Ovary (tissue), 9 donors: ENCODE results near the gene SEC31B. TPM values are rescaled to one million over a fixed set of nuclear protein-coding genes. Genes with fewer than 3 reads are reported as not detected.

ENCODE experiments used
- DNase-seq, 5 donors: peaks; one replicate each; pipeline ENCODE4 v3.0.0-alpha.2; 2019 to 2020
- H3K27ac ChIP-seq, 2 donors: fragments of 200-600 bp; one replicate each; pipeline versions ENCODE4 v1.5.1 to v1.8.0; 2019 to 2022
- H3K27me3 ChIP-seq: fragments of 200-600 bp; one replicate; pipeline ENCODE4 v1.8.0; 2022
- H3K36me3 ChIP-seq: fragments of 200-600 bp; sonication (generic); one replicate; pipeline ENCODE4 v1.5.1; 2019
- H3K4me1 ChIP-seq: one replicate; pipeline ENCODE4 v1.8.1; 2013; ENCODE audit warnings: mild to moderate bottlenecking, moderate library complexity; ENCODE audit not compliant: insufficient read depth
- H3K4me3 ChIP-seq: fragments of 200-600 bp; sonication (generic); one replicate; pipeline ENCODE4 v1.5.1; 2017
- H3K9me3 ChIP-seq, 2 donors: fragments of 200-600 bp in 1 of 2; sonication (generic) in 1 of 2; one replicate each; pipeline versions ENCODE4 v1.5.1 to v1.8.1; 2013 to 2019; ENCODE audit warnings: mild to moderate bottlenecking in 1 of 2, moderate library complexity in 1 of 2
- EP300 ChIP-seq: sonication (generic); formaldehyde crosslinking; IDR thresholded peaks from one replicate; pipeline ENCODE4 v1.6.1; 2017; ENCODE audit warnings: antibody characterized with exemption
- POLR2A ChIP-seq: fragments of 450-650 bp; IDR thresholded peaks from one replicate; pipeline ENCODE4 v1.6.1; 2017; ENCODE audit warnings: antibody characterized with exemption, mild to moderate bottlenecking, moderate library complexity
- WGBS, 3 donors: extraction: QIAGEN DNeasy Blood & Tissue Kit in 1 of 3; methylation state at CpG; one replicate each; pipeline versions ENCODE4 v1.1.5 to v1.1.7; 2013 to 2017; 5-methylcytosine and 5-hydroxymethylcytosine counted together
- intact Hi-C, 4 donors: fragments of 100-400 bp; cut with DNase I; formaldehyde crosslinking; loops; one replicate each; pipeline versions ENCODE4 v1.11.0 to v1.15.1; 2022 to 2023
- polyA plus RNA-seq, 2 donors: library from polyadenylated mRNA; stranded (reverse); fragments of 200-250 nt in 1 of 2; fragments of 350-450 nt in 1 of 2; fragmentation: Illumina TruSeq in 1 of 2; extraction: RNeasy Lipid Tissue Mini Kit (QIAGEN cat#74804) in 1 of 2; gene quantifications; one replicate each; pipeline ENCODE4 v1.2.3, GENCODE V29; 2013 to 2014
- total RNA-seq, 7 donors: library from RNA; depleted of rRNA in 2 of 7; stranded (reverse); fragments of >200 nt in 2 of 7; fragmentation: NEBNext Ultra II Directional in 3 of 7; extraction: Animal tissue kit (Norgen Biotek cat#: 25700) in 3 of 7; gene quantifications; one replicate each; pipeline versions ENCODE4 v1.1.0 to v1.2.4, GENCODE V29; 2016 to 2023
- TF ChIP-seq, protein P1 (sequence below), 3 donors: fragments of 450-650 bp in 2 of 3; fragments of 200-600 bp in 1 of 3; IDR thresholded peaks; one replicate each; pipeline versions ENCODE4 v1.5.1 to v1.8.0; 2016 to 2022; ENCODE audit warnings: antibody characterized with exemption in 3 of 3, mild to moderate bottlenecking in 1 of 3
- donor health status: DM: no; HTN: no; CAD: no; lungs with moderate emphysema.
- donor health status: DM: no; HTN: no; CAD: no.
- donor health status: Bipolar disorder and iron deficiency.
- donor health status: DM: yes; HTN: yes; CAD: no.
- donor health status: DM: no; HTN: no; CAD: no.
- donor health status: DM: yes; HTN: yes; CAD: no.

SEC31B gene
- total and polyA plus RNA-seq, 9 donors = 6.1 to 14.1 (median 8.3) TPM

DNA sequence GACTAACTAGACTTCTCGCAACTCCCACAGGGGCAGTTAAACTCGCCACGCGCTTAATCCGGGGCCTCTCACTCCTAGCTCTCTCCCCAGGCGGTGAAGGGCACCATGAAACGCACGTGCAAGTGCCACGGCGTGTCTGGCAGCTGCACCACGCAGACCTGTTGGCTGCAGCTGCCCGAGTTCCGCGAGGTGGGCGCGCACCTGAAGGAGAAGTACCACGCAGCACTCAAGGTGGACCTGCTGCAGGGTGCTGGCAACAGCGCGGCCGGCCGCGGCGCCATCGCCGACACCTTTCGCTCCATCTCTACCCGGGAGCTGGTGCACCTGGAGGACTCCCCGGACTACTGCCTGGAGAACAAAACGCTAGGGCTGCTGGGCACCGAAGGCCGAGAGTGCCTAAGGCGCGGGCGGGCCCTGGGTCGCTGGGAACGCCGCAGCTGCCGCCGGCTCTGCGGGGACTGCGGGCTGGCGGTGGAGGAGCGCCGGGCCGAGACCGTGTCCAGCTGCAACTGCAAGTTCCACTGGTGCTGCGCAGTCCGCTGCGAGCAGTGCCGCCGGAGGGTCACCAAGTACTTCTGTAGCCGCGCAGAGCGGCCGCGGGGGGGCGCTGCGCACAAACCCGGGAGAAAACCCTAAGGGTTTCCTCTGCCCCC is 37.4 kb downstream of the SEC31B start:
- WGBS, 3 donors = 0 to 2% (median 0%) methylated on average over 39 to 59 of the region's 59 CpGs
- Histone ChIP-seq H3K27ac (no peak overlapping the region), H3K36me3 (no peaks in the 10 kb centered on the region)

DNA sequence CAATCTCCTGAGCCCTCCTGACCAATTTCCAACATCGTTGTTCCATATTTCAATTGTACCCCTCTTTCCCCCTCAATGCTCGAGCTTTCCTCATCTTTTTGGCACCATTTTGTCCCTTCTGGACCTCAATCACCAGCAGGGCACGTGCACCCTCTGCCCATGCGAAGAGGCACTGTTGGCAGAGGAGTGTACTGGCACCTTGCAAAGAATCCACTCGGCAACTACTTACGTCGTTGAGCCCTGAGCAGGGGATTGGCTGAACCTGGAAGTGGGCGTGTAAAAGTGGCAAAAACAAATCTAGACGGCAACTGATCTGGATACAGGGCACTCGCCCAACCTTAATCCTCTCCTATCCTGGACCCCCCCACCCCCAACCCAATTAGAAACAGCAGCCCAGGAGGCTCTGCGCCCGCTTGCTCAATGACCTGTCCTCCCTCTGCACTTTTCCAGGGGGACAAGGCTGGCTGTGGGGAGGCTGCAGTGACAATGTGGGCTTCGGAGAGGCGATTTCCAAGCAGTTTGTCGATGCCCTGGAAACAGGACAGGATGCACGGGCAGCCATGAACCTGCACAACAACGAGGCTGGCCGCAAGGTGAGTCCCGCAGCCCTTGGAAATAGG is 38.1 kb downstream of the SEC31B start:
- H3K4me3 ChIP-seq = peak overlapping the region; percentile 32
- H3K36me3 ChIP-seq = no peaks in the 10 kb centered on the region
- 2 to 3% (median 2%) methylated on average over 18 to 19 of the region's 19 CpGs for WGBS, 3 donors
- H3K27ac ChIP-seq = no peak overlapping the region
- no peaks in the 10 kb centered on the region for H3K27me3 ChIP-seq
- H3K4me1 ChIP-seq = peaks cover 7% of the 10 kb centered on the region
- TF ChIP-seq POLR2A (no peak), EP300 (no peak)
- TF ChIP-seq, protein P1, sequence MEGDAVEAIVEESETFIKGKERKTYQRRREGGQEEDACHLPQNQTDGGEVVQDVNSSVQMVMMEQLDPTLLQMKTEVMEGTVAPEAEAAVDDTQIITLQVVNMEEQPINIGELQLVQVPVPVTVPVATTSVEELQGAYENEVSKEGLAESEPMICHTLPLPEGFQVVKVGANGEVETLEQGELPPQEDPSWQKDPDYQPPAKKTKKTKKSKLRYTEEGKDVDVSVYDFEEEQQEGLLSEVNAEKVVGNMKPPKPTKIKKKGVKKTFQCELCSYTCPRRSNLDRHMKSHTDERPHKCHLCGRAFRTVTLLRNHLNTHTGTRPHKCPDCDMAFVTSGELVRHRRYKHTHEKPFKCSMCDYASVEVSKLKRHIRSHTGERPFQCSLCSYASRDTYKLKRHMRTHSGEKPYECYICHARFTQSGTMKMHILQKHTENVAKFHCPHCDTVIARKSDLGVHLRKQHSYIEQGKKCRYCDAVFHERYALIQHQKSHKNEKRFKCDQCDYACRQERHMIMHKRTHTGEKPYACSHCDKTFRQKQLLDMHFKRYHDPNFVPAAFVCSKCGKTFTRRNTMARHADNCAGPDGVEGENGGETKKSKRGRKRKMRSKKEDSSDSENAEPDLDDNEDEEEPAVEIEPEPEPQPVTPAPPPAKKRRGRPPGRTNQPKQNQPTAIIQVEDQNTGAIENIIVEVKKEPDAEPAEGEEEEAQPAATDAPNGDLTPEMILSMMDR (IDR thresholded peaks at IDR 0.05) = no peak
- H3K9me3 ChIP-seq = no peaks in the 10 kb centered on the region
- intact Hi-C loops = no loop called here
- DNase-seq = peak; percentile 72 to 89 (median 84)

More for the DNA sequence above, 37.4 kb downstream of the SEC31B start:
- intact Hi-C loops = no loop called here
- Histone ChIP-seq H3K9me3 (no peaks in the 10 kb centered on the region), H3K4me1 (peaks cover 7% of the 10 kb centered on the region), H3K27me3 (no peaks in the 10 kb centered on the region), H3K4me3 (peak overlapping the region; percentile 32)
- TF ChIP-seq, protein P1 (IDR thresholded peaks at IDR 0.05) = peak; percentile 41 to 50 (median 49)
- no peak for TF ChIP-seq POLR2A
- TF ChIP-seq EP300 = no peak
- peak; percentile 52 to 79 (median 67) for DNase-seq

DNA sequence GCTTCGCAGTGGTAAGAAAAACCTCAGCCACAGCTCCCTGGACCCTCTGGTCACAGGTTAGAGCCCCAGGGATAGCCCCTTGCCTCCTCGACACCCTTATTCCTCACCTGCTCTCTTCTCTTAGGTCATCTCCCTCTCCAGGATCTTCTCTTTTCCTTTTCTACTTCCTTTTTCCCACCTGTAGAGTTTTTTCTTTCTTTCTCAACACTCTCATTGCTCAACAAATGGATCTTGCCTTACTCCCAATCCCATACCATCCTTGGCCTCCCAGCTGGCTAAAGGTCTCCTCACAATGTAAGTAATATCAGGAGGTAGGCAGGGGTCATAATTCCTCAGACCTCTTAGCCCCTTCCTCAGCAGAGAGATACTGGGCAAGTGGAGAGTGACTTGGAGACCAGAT is 39.7 kb downstream of the SEC31B start:
- TF ChIP-seq, protein P1 (IDR thresholded peaks at IDR 0.05) = no peak
- TF ChIP-seq EP300 = no peak
- TF ChIP-seq POLR2A = no peak
- H3K36me3 ChIP-seq = no peaks in the 10 kb centered on the region
- H3K4me1 ChIP-seq = peaks cover 7% of the 10 kb centered on the region
- H3K9me3 ChIP-seq = no peaks in the 10 kb centered on the region
- no peaks in the 10 kb centered on the region for H3K27me3 ChIP-seq
- no peak overlapping the region for H3K27ac ChIP-seq
- H3K4me3 ChIP-seq = no peak overlapping the region
- no peak for DNase-seq
- WGBS, 3 donors = 74 to 80% (median 80%) methylated on average over 2 of the region's 2 CpGs
- intact Hi-C loops = no loop called here

DNA sequence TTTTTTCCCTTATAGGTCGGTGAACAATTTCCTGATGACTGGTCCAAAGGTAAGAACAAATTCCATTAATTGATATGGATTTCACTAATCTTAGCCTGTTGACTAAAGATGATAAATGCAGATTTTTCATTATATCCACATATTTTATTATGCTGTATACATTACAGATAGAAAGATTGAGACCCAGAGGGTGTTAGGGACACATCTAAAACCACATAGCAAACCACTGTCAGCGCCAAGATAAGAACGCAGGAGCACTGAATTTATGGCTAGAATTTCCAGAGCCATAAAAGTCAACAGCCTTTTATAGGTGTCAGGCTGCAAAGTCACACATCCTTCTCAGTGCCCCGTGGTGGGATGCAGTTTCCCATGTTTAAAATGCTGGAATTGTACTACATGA is 40.6 kb downstream of the SEC31B start:
- intact Hi-C loops = no loop called here
- TF ChIP-seq, protein P1 (IDR thresholded peaks at IDR 0.05) = no peak
- TF ChIP-seq POLR2A (no peak), EP300 (no peak)
- 12 to 26% (median 16%) methylated on average over 4 of the region's 4 CpGs for WGBS, 3 donors
- no peak overlapping the region for H3K27ac ChIP-seq
- H3K36me3 ChIP-seq = no peaks in the 10 kb centered on the region
- H3K4me3 ChIP-seq = no peak overlapping the region
- H3K4me1 ChIP-seq = peaks cover 7% of the 10 kb centered on the region
- no peaks in the 10 kb centered on the region for H3K27me3 ChIP-seq
- H3K9me3 ChIP-seq = no peaks in the 10 kb centered on the region
- DNase-seq = no peak
